Trophoblast cell (in vitro differentiated cells and primary cell): Measurements from ENCODE around the gene NBAS.
"Not testable (repeated sequence)": the region's sequence is repeated elsewhere in the genome, so short reads cannot be mapped to it uniquely, and the experiment has no call there.

ENCODE experiments used
- DNase-seq, 2 donors: peaks; one replicate each; pipeline ENCODE4 v3.0.0-alpha.2; 2016
- H2AFZ ChIP-seq: 2 replicates; pipeline ENCODE4 v1.6.1; 2013; ENCODE audit warnings: low read length, moderate library complexity, mild to moderate bottlenecking; ENCODE audit not compliant: insufficient read depth, poor library complexity
- H2AK5ac ChIP-seq: 2 replicates; pipeline ENCODE4 v1.6.1; 2013; ENCODE audit warnings: mild to moderate bottlenecking, low read length
- H2BK120ac ChIP-seq: 2 replicates; pipeline ENCODE4 v1.6.1; 2013; ENCODE audit warnings: low read length, mild to moderate bottlenecking, moderate library complexity; ENCODE audit not compliant: insufficient read depth, poor library complexity
- H2BK12ac ChIP-seq: 2 replicates; pipeline ENCODE4 v1.6.1; 2013; ENCODE audit warnings: mild to moderate bottlenecking, low read length, moderate library complexity
- H2BK5ac ChIP-seq: 2 replicates; pipeline ENCODE4 v1.6.1; 2013; ENCODE audit warnings: low read length, low read depth, moderate library complexity, mild to moderate bottlenecking; ENCODE audit not compliant: poor library complexity
- H3K14ac ChIP-seq: 2 replicates; pipeline ENCODE4 v1.6.1; 2013; ENCODE audit warnings: mild to moderate bottlenecking, low read length
- H3K18ac ChIP-seq: 2 replicates; pipeline ENCODE4 v1.6.1; 2013; ENCODE audit warnings: mild to moderate bottlenecking, low read length
- H3K23ac ChIP-seq: 2 replicates; pipeline ENCODE4 v1.6.1; 2013; ENCODE audit warnings: low read length
- H3K27ac ChIP-seq: 2 replicates; pipeline ENCODE4 v1.5.1; 2013; ENCODE audit warnings: low read depth, mild to moderate bottlenecking, inconsistent platforms, low read length, moderate library complexity
- H3K27me3 ChIP-seq: 2 replicates; pipeline ENCODE4 v1.6.1; 2013; ENCODE audit warnings: inconsistent platforms, mild to moderate bottlenecking, low read length, moderate library complexity; ENCODE audit not compliant: insufficient read depth
- H3K36me3 ChIP-seq, 2 experiments: 1 replicate in 1 of 2; 2 replicates in 1 of 2; pipeline ENCODE4 v1.6.1; 2013; ENCODE audit warnings: low read length in 2 of 2, mild to moderate bottlenecking in 2 of 2, moderate library complexity in 1 of 2; ENCODE audit not compliant: insufficient read depth in 2 of 2, control insufficient read depth in 1 of 2
- H3K4ac ChIP-seq: 2 replicates; pipeline ENCODE4 v1.6.1; 2013; ENCODE audit warnings: low read depth, mild to moderate bottlenecking, low read length, moderate library complexity
- H3K4me1 ChIP-seq, 2 experiments: 1 replicate in 1 of 2; 2 replicates in 1 of 2; pipeline ENCODE4 v1.6.1; 2013; ENCODE audit warnings: low read length in 2 of 2, mild to moderate bottlenecking in 2 of 2, moderate library complexity in 1 of 2; ENCODE audit not compliant: insufficient read depth in 2 of 2, control insufficient read depth in 1 of 2
- H3K4me2 ChIP-seq: 2 replicates; pipeline ENCODE4 v1.6.1; 2013; ENCODE audit warnings: inconsistent platforms, mild to moderate bottlenecking, low read length, moderate library complexity
- H3K4me3 ChIP-seq: 2 replicates; pipeline ENCODE4 v1.5.1; 2013; ENCODE audit warnings: mild to moderate bottlenecking, low read depth, low read length, inconsistent platforms
- H3K79me1 ChIP-seq: one replicate; pipeline ENCODE4 v1.6.1; 2013; ENCODE audit warnings: low read length
- H3K79me2 ChIP-seq: 2 replicates; pipeline ENCODE4 v1.6.1; 2013; ENCODE audit warnings: low read length, mild to moderate bottlenecking; ENCODE audit not compliant: control insufficient read depth, insufficient read depth, poor library complexity
- H3K9ac ChIP-seq: 2 replicates; pipeline ENCODE4 v1.6.1; 2013; ENCODE audit warnings: mild to moderate bottlenecking, low read length
- H3K9me3 ChIP-seq: 2 replicates; pipeline ENCODE4 v1.6.1; 2013; ENCODE audit warnings: low read depth, mild to moderate bottlenecking, control low read depth, inconsistent platforms, low read length; ENCODE audit not compliant: insufficient read depth
- H4K12ac ChIP-seq: 2 replicates; pipeline ENCODE4 v1.6.1; 2013; ENCODE audit warnings: low read depth, mild to moderate bottlenecking, low read length, moderate library complexity
- H4K8ac ChIP-seq: 2 replicates; pipeline ENCODE4 v1.6.1; 2013; ENCODE audit warnings: low read depth, mild to moderate bottlenecking, low read length, moderate library complexity
- H4K91ac ChIP-seq: one replicate; pipeline ENCODE4 v1.6.1; 2013; ENCODE audit warnings: low read depth, mild to moderate bottlenecking, low read length, moderate library complexity
- WGBS: extraction: QIAGEN DNeasy Blood & Tissue Kit; methylation state at CpG from one replicate; pipeline ENCODE4 v1.1.7; 2013; ENCODE audit warnings: missing lambda C conversion rate; ENCODE audit not compliant: insufficient read length, insufficient coverage; ENCODE audit errors: extremely low coverage; 5-methylcytosine and 5-hydroxymethylcytosine counted together

The NBAS gene

DNA sequence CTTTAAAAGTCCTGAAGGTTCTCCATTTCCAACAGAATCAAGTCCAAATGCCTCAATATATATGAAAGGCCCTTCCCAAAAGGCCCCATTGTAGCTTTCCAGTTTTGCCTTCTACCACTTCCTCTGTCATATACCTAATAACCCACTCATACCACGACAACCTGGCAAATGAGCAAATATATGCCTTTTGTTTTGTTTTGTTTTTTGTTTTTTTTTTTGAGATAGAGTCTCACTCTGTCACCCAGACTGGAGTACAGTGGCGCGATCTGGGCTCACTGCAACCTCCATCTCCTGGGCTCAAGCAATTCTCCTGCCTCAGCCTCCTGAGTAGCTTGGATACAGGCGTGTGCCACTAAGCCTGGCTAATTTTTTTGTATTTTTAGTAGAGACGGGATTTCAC lies 20.6 kb downstream of the NBAS start:
- H3K4me1 ChIP-seq, H3K36me3 ChIP-seq, H3K79me1 ChIP-seq, H3K23ac ChIP-seq, H3K9ac ChIP-seq, H2BK120ac ChIP-seq, H2BK12ac ChIP-seq, H3K4ac ChIP-seq, H4K91ac ChIP-seq, H3K27me3 ChIP-seq, DNase-seq, H2AFZ ChIP-seq, H3K4me2 ChIP-seq, H3K18ac ChIP-seq, H3K9me3 ChIP-seq, H4K12ac ChIP-seq, H2BK5ac ChIP-seq, H3K14ac ChIP-seq, H3K79me2 ChIP-seq, H3K27ac ChIP-seq, H4K8ac ChIP-seq, H3K4me3 ChIP-seq, H2AK5ac ChIP-seq: not testable (repeated sequence)
- WGBS = no CpG with 5 or more reads among the region's 5 CpGs

DNA sequence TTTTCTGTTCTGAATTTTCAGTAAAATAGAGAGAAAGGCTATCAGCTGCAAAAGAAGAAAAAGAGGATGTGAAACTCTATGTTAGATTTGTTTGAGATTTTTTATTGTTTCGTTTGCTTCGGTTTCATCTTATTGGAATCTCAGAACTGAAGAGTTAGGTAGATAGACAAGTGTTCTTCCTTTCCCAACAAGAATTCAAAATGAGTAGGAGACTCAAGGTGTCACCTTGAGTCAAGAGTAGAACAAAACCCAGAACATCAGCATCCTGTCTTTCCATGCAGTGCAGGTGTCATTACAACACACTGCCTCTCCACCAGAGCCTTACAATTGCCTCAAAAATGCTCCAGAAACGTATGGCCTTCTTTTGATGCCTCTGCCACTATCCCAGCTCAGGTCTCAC lies 21.1 kb downstream of the NBAS start:
- H3K79me2 ChIP-seq = no peaks in the 10 kb centered on the region
- peaks cover 0 to 2% of the 10 kb centered on the region in 2 experiments for H3K36me3 ChIP-seq
- H3K4me2 ChIP-seq = no peak overlapping the region
- no peak overlapping the region for H3K18ac ChIP-seq
- no peak overlapping the region for H3K9ac ChIP-seq
- H2BK120ac ChIP-seq = no peak overlapping the region
- no peak overlapping the region for H3K23ac ChIP-seq
- H3K79me1 ChIP-seq = no peaks in the 10 kb centered on the region
- no peak overlapping the region for H4K91ac ChIP-seq
- H4K12ac ChIP-seq = no peak overlapping the region
- no CpG with 5 or more reads among the region's 3 CpGs for WGBS
- no peaks in the 10 kb centered on the region for H3K27me3 ChIP-seq
- H3K4me1 ChIP-seq = peaks cover 0 to 2% of the 10 kb centered on the region in 2 experiments
- no peaks in the 10 kb centered on the region for H3K9me3 ChIP-seq
- H3K27ac ChIP-seq = no peak overlapping the region
- no peak overlapping the region for H2BK5ac ChIP-seq
- H2AK5ac ChIP-seq = no peak overlapping the region
- no peak overlapping the region for H2AFZ ChIP-seq
- no peak overlapping the region for H3K14ac ChIP-seq
- no peak for DNase-seq
- no peak overlapping the region for H4K8ac ChIP-seq
- H3K4ac ChIP-seq = no peak overlapping the region
- H3K4me3 ChIP-seq = no peak overlapping the region
- no peak overlapping the region for H2BK12ac ChIP-seq

DNA sequence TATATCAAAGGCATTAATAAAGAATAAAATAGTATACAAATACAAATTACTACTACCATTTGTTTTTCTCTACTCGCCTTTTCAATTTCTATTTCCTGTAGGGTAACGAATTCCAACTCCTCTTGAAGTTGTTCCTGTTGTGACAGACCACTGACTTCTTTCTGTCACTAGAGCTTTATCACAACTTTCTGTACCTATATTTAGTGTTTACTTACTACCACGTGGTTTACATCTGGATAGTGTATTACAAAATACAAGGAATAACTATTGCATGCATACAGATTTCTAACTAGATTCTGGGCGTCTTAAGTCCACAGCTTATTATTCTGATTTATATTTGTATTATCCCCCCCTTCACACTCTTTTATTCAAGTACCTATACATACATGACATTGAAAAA lies 22.3 kb downstream of the NBAS start:
- H3K4ac ChIP-seq = no peak overlapping the region
- H3K23ac ChIP-seq = no peak overlapping the region
- no peak overlapping the region for H3K9ac ChIP-seq
- no peaks in the 10 kb centered on the region for H3K79me2 ChIP-seq
- no peak overlapping the region for H3K27ac ChIP-seq
- no peak overlapping the region for H3K4me2 ChIP-seq
- H3K79me1 ChIP-seq = no peaks in the 10 kb centered on the region
- DNase-seq = no peak
- peaks cover 0 to 2% of the 10 kb centered on the region in 2 experiments for H3K4me1 ChIP-seq
- no CpG with 5 or more reads among the region's 4 CpGs for WGBS
- no peak overlapping the region for H3K4me3 ChIP-seq
- H3K18ac ChIP-seq = no peak overlapping the region
- H2AFZ ChIP-seq = no peak overlapping the region
- H2BK5ac ChIP-seq = no peak overlapping the region
- H4K12ac ChIP-seq = no peak overlapping the region
- no peaks in the 10 kb centered on the region for H3K27me3 ChIP-seq
- H4K91ac ChIP-seq = no peak overlapping the region
- H2AK5ac ChIP-seq = no peak overlapping the region
- H2BK120ac ChIP-seq = no peak overlapping the region
- no peak overlapping the region for H4K8ac ChIP-seq
- peaks cover 0 to 4% of the 10 kb centered on the region in 2 experiments for H3K36me3 ChIP-seq
- H2BK12ac ChIP-seq = no peak overlapping the region
- H3K14ac ChIP-seq = no peak overlapping the region
- H3K9me3 ChIP-seq = no peaks in the 10 kb centered on the region

DNA sequence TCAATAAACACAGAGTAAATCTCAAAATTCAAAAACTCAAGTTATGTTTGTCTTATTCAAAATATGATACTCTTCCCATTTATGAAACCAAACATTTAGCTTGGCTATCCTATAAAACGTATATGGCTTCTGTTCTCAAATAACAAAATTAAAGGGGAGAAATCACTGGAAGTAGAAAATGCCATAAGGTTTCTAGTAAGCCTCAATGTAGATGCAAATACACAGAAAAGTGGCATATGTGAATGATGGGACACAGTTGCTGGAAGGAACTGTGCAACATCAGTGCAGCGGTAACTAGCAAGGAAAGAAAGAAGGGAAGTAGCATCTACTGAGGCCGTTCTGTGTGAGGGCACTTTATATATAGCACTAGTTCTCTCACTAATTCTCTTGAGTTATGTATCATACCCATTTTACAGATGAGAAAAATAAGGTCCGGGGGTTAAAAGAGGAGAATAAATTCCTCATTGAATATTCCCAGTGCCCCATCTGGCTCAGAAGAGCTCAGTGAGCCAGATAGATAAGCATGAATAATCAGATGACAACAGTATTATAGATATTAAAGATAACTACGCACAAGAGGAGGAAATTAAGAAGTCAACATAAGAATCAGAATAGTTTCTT lies 27.2 kb downstream of the NBAS start:
- no peak for DNase-seq
- no peak overlapping the region for H4K8ac ChIP-seq
- H4K91ac ChIP-seq = no peak overlapping the region
- H3K79me2 ChIP-seq = no peaks in the 10 kb centered on the region
- no peaks in the 10 kb centered on the region for H3K27me3 ChIP-seq
- no peak overlapping the region for H3K23ac ChIP-seq
- no peak overlapping the region for H4K12ac ChIP-seq
- H2BK12ac ChIP-seq = no peak overlapping the region
- H2BK120ac ChIP-seq = no peak overlapping the region
- peaks cover 0 to 4% of the 10 kb centered on the region in 2 experiments for H3K36me3 ChIP-seq
- no peak overlapping the region for H3K4me3 ChIP-seq
- no peak overlapping the region for H3K14ac ChIP-seq
- H3K4ac ChIP-seq = no peak overlapping the region
- H3K79me1 ChIP-seq = no peaks in the 10 kb centered on the region
- no peaks in the 10 kb centered on the region for H3K9me3 ChIP-seq
- H3K27ac ChIP-seq = no peak overlapping the region
- H3K9ac ChIP-seq = no peak overlapping the region
- no peak overlapping the region for H2BK5ac ChIP-seq
- no peaks in the 10 kb centered on the region for H3K4me1 ChIP-seq
- no CpG with 5 or more reads among the region's 5 CpGs for WGBS
- H3K18ac ChIP-seq = no peak overlapping the region
- H2AFZ ChIP-seq = no peak overlapping the region
- H3K4me2 ChIP-seq = no peak overlapping the region
- no peak overlapping the region for H2AK5ac ChIP-seq
